ENCODE data around the gene BEST3. TPM values are rescaled to one million over a fixed set of nuclear protein-coding genes. Genes with fewer than 3 reads are reported as not detected.

Gene BEST3
- total and polyA plus RNA-seq, 4 donors, result 0.03 to 0.52 (median 0.20) TPM; not detected in 1

GRCh38 chr12:69738351-69739286 is 39.5 kb upstream of the BEST3 start, which contains the start of gene RAB3IP:
RAB3IP (plus strand) TSS chr12:69738860; CDS start chr12:69755409, 16,549 bp downstream.
- TF ChIP-seq CTCF (IDR thresholded peaks at IDR 0.05; ENCODE audit: control extremely low read depth, extremely low read depth), result peak; percentile 29
- peaks cover 0 to 2% (median 0%) of the 10 kb centered on the region in 3 donors for H3K27me3 ChIP-seq (ENCODE audit: control insufficient read depth in 3 of 3, insufficient read depth in 3 of 3, low read length in 2 of 3)
- H3K9ac ChIP-seq (ENCODE audit: insufficient read depth in 1 of 2, low read length in 2 of 2), result peak within 1 kb of the TSS; percentile 89 to 93
- peak within 1 kb of the TSS; percentile 87 to 94 for H3K27ac ChIP-seq (ENCODE audit: low read depth in 1 of 2, low read length in 1 of 2)
- WGBS, 2 donors, result 2 to 3% methylated on average over 73 to 110 of the region's 110 CpGs
- no peaks in the 10 kb centered on the region for H3K36me3 ChIP-seq (ENCODE audit: control insufficient read depth in 4 of 4, insufficient read depth in 4 of 4, low read length in 4 of 4)
- H3K4me3 ChIP-seq, result peak within 1 kb of the TSS; percentile 87
- peaks cover 0 to 9% (median 6%) of the 10 kb centered on the region in 5 donors for H3K4me1 ChIP-seq (ENCODE audit: control insufficient read depth in 5 of 5, insufficient read depth in 5 of 5, low read length in 5 of 5)
- H3K9me3 ChIP-seq (ENCODE audit: control insufficient read depth in 4 of 4, insufficient read depth in 3 of 4, low read length in 3 of 4), result no peaks in the 10 kb centered on the region
- peak; percentile 89 to 94 (median 94) for DNase-seq
- ATAC-seq (ENCODE audit: insufficient read depth, low FRiP score), result peak; percentile 96

GRCh38 chr12:69733638-69734037 is 34.5 kb upstream of the BEST3 start:
- DNase-seq (no peak), ATAC-seq (ENCODE audit: insufficient read depth, low FRiP score) (no peak)
- Histone ChIP-seq H3K27me3 (ENCODE audit: control insufficient read depth in 3 of 3, insufficient read depth in 3 of 3, low read length in 2 of 3) (peaks cover 0 to 3% (median 0%) of the 10 kb centered on the region in 3 donors), H3K9me3 (ENCODE audit: control insufficient read depth in 4 of 4, insufficient read depth in 3 of 4, low read length in 3 of 4) (no peaks in the 10 kb centered on the region), H3K9ac (ENCODE audit: insufficient read depth in 1 of 2, low read length in 2 of 2) (no peak overlapping the region), H3K4me1 (ENCODE audit: control insufficient read depth in 5 of 5, insufficient read depth in 5 of 5, low read length in 5 of 5) (peaks cover 0 to 4% (median 0%) of the 10 kb centered on the region in 5 donors), H3K27ac (ENCODE audit: low read depth in 1 of 2, low read length in 1 of 2) (no peak overlapping the region), H3K36me3 (ENCODE audit: control insufficient read depth in 4 of 4, insufficient read depth in 4 of 4, low read length in 4 of 4) (no peaks in the 10 kb centered on the region), H3K4me3 (no peak overlapping the region)
- TF ChIP-seq CTCF (IDR thresholded peaks at IDR 0.05; ENCODE audit: control extremely low read depth, extremely low read depth), result no peak
- 73 to 82% methylated on average over 1 of the region's 1 CpG for WGBS, 2 donors

GRCh38 chr12:69732088-69732487 is 33.0 kb upstream of the BEST3 start:
- H3K4me3 ChIP-seq, result no peak overlapping the region
- H3K27ac ChIP-seq (ENCODE audit: low read depth in 1 of 2, low read length in 1 of 2), result no peak overlapping the region
- H3K9me3 ChIP-seq (ENCODE audit: control insufficient read depth in 4 of 4, insufficient read depth in 3 of 4, low read length in 3 of 4), result no peaks in the 10 kb centered on the region
- TF ChIP-seq CTCF (IDR thresholded peaks at IDR 0.05; ENCODE audit: control extremely low read depth, extremely low read depth), result no peak
- peaks cover 0 to 4% (median 0%) of the 10 kb centered on the region in 5 donors for H3K4me1 ChIP-seq (ENCODE audit: control insufficient read depth in 5 of 5, insufficient read depth in 5 of 5, low read length in 5 of 5)
- peaks cover 0 to 3% (median 0%) of the 10 kb centered on the region in 3 donors for H3K27me3 ChIP-seq (ENCODE audit: control insufficient read depth in 3 of 3, insufficient read depth in 3 of 3, low read length in 2 of 3)
- DNase-seq (no peak), ATAC-seq (ENCODE audit: insufficient read depth, low FRiP score) (no peak)
- H3K9ac ChIP-seq (ENCODE audit: insufficient read depth in 1 of 2, low read length in 2 of 2), result no peak overlapping the region
- WGBS, 2 donors, result 59 to 84% methylated on average over 1 of the region's 1 CpG
- no peaks in the 10 kb centered on the region for H3K36me3 ChIP-seq (ENCODE audit: control insufficient read depth in 4 of 4, insufficient read depth in 4 of 4, low read length in 4 of 4)

All from lung (tissue), 12 donors.